Measurements from ENCODE around the gene RIF1. TPM values are rescaled to one million over a fixed set of nuclear protein-coding genes. Genes with fewer than 3 reads are reported as not detected.
"Not testable (repeated sequence)": the region's sequence is repeated elsewhere in the genome, so short reads cannot be mapped to it uniquely, and the experiment has no call there.

The RIF1 gene
- total and polyA plus RNA-seq, 12 donors: 2.0 to 19.3 (median 14.5) TPM

GRCh38 chr2:151417650-151418049, 7.9 kb downstream of the RIF1 start:
- no peaks in the 10 kb centered on the region for H3K27me3 ChIP-seq
- 92 to 97% methylated on average over 3 of the region's 3 CpGs for WGBS, 2 donors
- H3K27ac ChIP-seq: no peak overlapping the region
- intact Hi-C loops (cut with DNase I): loop anchor here in 7 of 10 donors (10.0 kb wide), 2 partner anchors 133 to 153 kb away; partner anchors contain the start of genes RBM43 (in 4 of the 7) and NMI (in 3 of the 7)
- no peak overlapping the region for H3K4me3 ChIP-seq
- ATAC-seq: no peak
- H3K9me3 ChIP-seq: no peaks in the 10 kb centered on the region
- TF ChIP-seq, protein P1, sequence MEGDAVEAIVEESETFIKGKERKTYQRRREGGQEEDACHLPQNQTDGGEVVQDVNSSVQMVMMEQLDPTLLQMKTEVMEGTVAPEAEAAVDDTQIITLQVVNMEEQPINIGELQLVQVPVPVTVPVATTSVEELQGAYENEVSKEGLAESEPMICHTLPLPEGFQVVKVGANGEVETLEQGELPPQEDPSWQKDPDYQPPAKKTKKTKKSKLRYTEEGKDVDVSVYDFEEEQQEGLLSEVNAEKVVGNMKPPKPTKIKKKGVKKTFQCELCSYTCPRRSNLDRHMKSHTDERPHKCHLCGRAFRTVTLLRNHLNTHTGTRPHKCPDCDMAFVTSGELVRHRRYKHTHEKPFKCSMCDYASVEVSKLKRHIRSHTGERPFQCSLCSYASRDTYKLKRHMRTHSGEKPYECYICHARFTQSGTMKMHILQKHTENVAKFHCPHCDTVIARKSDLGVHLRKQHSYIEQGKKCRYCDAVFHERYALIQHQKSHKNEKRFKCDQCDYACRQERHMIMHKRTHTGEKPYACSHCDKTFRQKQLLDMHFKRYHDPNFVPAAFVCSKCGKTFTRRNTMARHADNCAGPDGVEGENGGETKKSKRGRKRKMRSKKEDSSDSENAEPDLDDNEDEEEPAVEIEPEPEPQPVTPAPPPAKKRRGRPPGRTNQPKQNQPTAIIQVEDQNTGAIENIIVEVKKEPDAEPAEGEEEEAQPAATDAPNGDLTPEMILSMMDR (IDR thresholded peaks at IDR 0.05): no peak
- DNase-seq: no peak
- peaks cover 0 to 6% (median 0%) of the 10 kb centered on the region in 9 donors for H3K4me1 ChIP-seq
- peaks cover 0 to 100% (median 32%) of the 10 kb centered on the region in 9 donors for H3K36me3 ChIP-seq

DNA sequence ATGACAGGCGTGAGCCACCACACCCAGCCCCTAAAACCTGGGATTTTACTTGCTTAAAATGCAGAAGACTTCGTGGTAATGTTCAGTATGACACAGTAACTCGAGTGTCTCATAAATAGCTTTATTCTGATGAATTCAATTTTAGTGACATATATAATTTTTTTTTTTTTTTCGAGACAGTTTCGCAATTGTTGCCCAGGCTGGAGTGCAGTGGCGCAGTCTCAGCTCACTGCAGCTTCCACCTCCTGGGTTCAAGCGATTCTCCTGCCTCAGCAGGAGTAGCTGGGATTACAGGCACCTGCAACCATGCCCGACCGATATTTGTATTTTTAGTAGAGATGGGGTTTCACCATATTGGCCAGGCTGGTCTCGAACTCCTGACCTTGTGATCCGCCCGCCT, 12.0 kb downstream of the RIF1 start:
- H3K36me3 ChIP-seq: peaks cover 0 to 100% (median 43%) of the 10 kb centered on the region in 9 donors
- H3K9me3 ChIP-seq; ATAC-seq; H3K27me3 ChIP-seq; H3K27ac ChIP-seq; H3K4me3 ChIP-seq; DNase-seq; intact Hi-C loops (cut with DNase I): not testable (repeated sequence)
- WGBS, 2 donors: 96 to 99% methylated on average over 12 of the region's 12 CpGs
- H3K4me1 ChIP-seq: peaks cover 0 to 15% (median 0%) of the 10 kb centered on the region in 9 donors

DNA sequence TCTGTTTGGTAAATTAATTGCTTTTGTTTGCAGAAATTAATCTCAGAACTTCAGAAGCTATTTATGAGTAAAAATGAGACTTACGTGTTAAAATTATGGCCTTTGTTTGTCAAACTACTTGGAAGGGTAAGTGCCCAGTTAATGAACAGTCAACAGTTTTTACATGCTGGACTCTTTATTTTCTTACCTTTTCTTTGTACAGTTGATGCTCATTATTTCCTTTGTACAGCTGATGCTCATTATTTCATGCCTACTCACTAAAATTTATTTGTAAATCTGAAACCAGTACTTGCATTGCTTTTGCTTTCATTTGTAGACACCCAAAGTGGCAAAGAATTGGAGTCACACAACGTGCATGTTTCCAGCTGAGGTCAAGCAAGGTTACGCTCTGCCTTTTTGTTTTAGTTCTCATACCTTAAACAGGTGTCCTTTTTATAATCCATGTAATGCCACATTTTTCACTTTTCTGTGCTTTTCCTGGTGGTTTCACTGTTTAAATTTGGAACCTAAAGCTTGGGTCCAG, 13.3 kb downstream of the RIF1 start:
- no peak for ATAC-seq
- H3K4me3 ChIP-seq: no peak overlapping the region
- no peaks in the 10 kb centered on the region for H3K27me3 ChIP-seq
- TF ChIP-seq, protein P1 (IDR thresholded peaks at IDR 0.05): no peak
- H3K9me3 ChIP-seq: no peaks in the 10 kb centered on the region
- peaks cover 0 to 100% (median 36%) of the 10 kb centered on the region in 9 donors for H3K36me3 ChIP-seq
- H3K4me1 ChIP-seq: peaks cover 0 to 15% (median 0%) of the 10 kb centered on the region in 9 donors
- H3K27ac ChIP-seq: no peak overlapping the region
- intact Hi-C loops (cut with DNase I): no loop called here
- 80 to 84% methylated on average over 3 of the region's 3 CpGs for WGBS, 2 donors
- no peak for DNase-seq

DNA sequence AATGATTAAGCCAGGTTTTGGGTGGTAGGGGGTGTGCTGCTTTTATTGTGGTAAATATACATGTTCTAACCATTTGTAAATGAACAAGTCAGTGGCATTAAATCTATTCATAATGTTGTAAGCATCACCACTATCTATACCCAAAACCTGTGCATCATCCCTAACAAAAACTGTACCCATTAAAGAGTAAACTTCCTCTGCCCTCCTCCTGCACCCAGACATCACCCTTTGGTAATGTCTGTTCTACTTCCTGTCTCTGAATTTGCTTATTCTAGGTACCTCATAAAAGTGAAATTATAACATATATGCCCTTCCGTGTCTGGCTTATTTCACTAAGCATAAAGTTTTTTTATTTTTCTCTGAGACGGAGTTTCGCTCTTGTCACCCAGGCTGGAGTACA, 14.1 kb downstream of the RIF1 start:
- Histone ChIP-seq H3K27ac (no peak overlapping the region), H3K36me3 (peaks cover 0 to 100% (median 29%) of the 10 kb centered on the region in 9 donors), H3K9me3 (no peaks in the 10 kb centered on the region), H3K4me3 (no peak overlapping the region), H3K4me1 (peaks cover 0 to 15% (median 0%) of the 10 kb centered on the region in 9 donors), H3K27me3 (no peaks in the 10 kb centered on the region)
- intact Hi-C loops (cut with DNase I): no loop called here
- TF ChIP-seq, protein P1 (IDR thresholded peaks at IDR 0.05): no peak
- DNase-seq: no peak
- no peak for ATAC-seq
- 94 to 95% methylated on average over 3 of the region's 3 CpGs for WGBS, 2 donors

- H3K27ac ChIP-seq: no peak overlapping the region
- DNase-seq: no peak
- no peak overlapping the region for H3K4me3 ChIP-seq
- H3K4me1 ChIP-seq: no peaks in the 10 kb centered on the region
- H3K27me3 ChIP-seq: no peaks in the 10 kb centered on the region
- H3K36me3 ChIP-seq: peaks cover 0 to 100% (median 35%) of the 10 kb centered on the region in 9 donors
- WGBS, 2 donors: 58 to 68% methylated on average over 3 of the region's 3 CpGs
- intact Hi-C loops (cut with DNase I): no loop called here
- ATAC-seq: no peak
- no peaks in the 10 kb centered on the region for H3K9me3 ChIP-seq
- TF ChIP-seq, protein P1 (IDR thresholded peaks at IDR 0.05): peak; percentile 65 to 79 (median 74)
Measured at GRCh38 chr2:151437630-151438029, 27.9 kb downstream of the RIF1 start.

Measured in heart right ventricle (tissue), 16 donors.